Activated CD8-positive, alpha-beta memory T cell treated with anti-CD3 and anti-CD28 coated beads, Interleukin-2, amount 10 ng/mL, durations not matched to agents 7 days and 5 days (primary cell): ENCODE results near the gene CLSTN2. TPM values are rescaled to one million over a fixed set of nuclear protein-coding genes. Genes with fewer than 3 reads are reported as not detected.

Experiments used
- ATAC-seq: fragments of 150-1000 bp; cut with Tn5 transposase; one replicate; pipeline ENCODE4 v1.10.0; 2021; ENCODE audit warnings: moderate library complexity
- CTCF ChIA-PET: fragments of 350-600 bp; sonication (Branson Sonifier 250); formaldehyde crosslinking; loops from one replicate; lab custom pipeline; 2021; ENCODE audit warnings: antibody characterized with exemption; lab: Charles Lee
- DNase-seq: peaks from one replicate; pipeline ENCODE4 v3.0.0-alpha.2; 2020
- H3K27ac Mint-ChIP-seq: one replicate; pipeline ENCODE4 v1.8.0; 2021; ENCODE audit warnings: mild to moderate bottlenecking, mixed read lengths
- H3K27me3 Mint-ChIP-seq: one replicate; pipeline ENCODE4 v1.8.0; 2021; ENCODE audit warnings: mixed read lengths
- H3K36me3 Mint-ChIP-seq: one replicate; pipeline ENCODE4 v1.8.0; 2021; ENCODE audit warnings: mild to moderate bottlenecking, mixed read lengths
- H3K4me1 Mint-ChIP-seq: one replicate; pipeline ENCODE4 v1.8.0; 2021; ENCODE audit warnings: mixed read lengths
- H3K4me3 Mint-ChIP-seq: one replicate; pipeline ENCODE4 v1.8.0; 2021; ENCODE audit warnings: mild to moderate bottlenecking, moderate library complexity, mixed read lengths
- H3K9me3 Mint-ChIP-seq: one replicate; pipeline ENCODE4 v1.8.0; 2022; ENCODE audit warnings: low read depth, mixed read lengths
- total RNA-seq, 2 experiments: library from RNA; stranded (reverse); gene quantifications; one replicate each; pipeline ENCODE4 v1.2.3, GENCODE V29; 2021

Gene CLSTN2
- total RNA-seq, 2 experiments from 2014 or later, result 0.07 TPM; not detected in 1

- H3K36me3 Mint-ChIP-seq, result no peaks in the 10 kb centered on the region
- H3K27ac Mint-ChIP-seq, result no peak overlapping the region
- no peak overlapping the region for H3K4me3 Mint-ChIP-seq
- H3K9me3 Mint-ChIP-seq, result no peaks in the 10 kb centered on the region
- H3K4me1 Mint-ChIP-seq, result no peaks in the 10 kb centered on the region
- ATAC-seq, result no peak
- CTCF ChIA-PET, result no interaction called here
- no peak for DNase-seq
- peaks cover 2% of the 10 kb centered on the region for H3K27me3 Mint-ChIP-seq
Observed at GRCh38 chr3:140265302-140265701, 330.3 kb downstream of the CLSTN2 start.

GRCh38 chr3:140268103-140268502 lies 333.1 kb downstream of the CLSTN2 start:
- DNase-seq, result no peak
- no peaks in the 10 kb centered on the region for H3K9me3 Mint-ChIP-seq

GRCh38 chr3:140268610-140269009 lies 333.6 kb downstream of the CLSTN2 start:
- no peak for DNase-seq
- peaks cover 2% of the 10 kb centered on the region for H3K27me3 Mint-ChIP-seq
- CTCF ChIA-PET, result no interaction called here
- H3K4me1 Mint-ChIP-seq, result no peaks in the 10 kb centered on the region
- no peaks in the 10 kb centered on the region for H3K36me3 Mint-ChIP-seq
- no peak overlapping the region for H3K27ac Mint-ChIP-seq
- no peak for ATAC-seq
- no peak overlapping the region for H3K4me3 Mint-ChIP-seq
- H3K9me3 Mint-ChIP-seq, result no peaks in the 10 kb centered on the region

More at GRCh38 chr3:140268103-140268502, 333.1 kb downstream of the CLSTN2 start:
- CTCF ChIA-PET, result no interaction called here
- H3K4me1 Mint-ChIP-seq, result no peaks in the 10 kb centered on the region
- peaks cover 2% of the 10 kb centered on the region for H3K27me3 Mint-ChIP-seq
- ATAC-seq, result no peak
- no peaks in the 10 kb centered on the region for H3K36me3 Mint-ChIP-seq
- H3K4me3 Mint-ChIP-seq, result no peak overlapping the region
- H3K27ac Mint-ChIP-seq, result no peak overlapping the region

- Mint-ChIP-seq H3K4me3 (no peak overlapping the region), H3K9me3 (no peaks in the 10 kb centered on the region), H3K4me1 (no peaks in the 10 kb centered on the region), H3K27me3 (peaks cover 2% of the 10 kb centered on the region), H3K27ac (no peak overlapping the region), H3K36me3 (no peaks in the 10 kb centered on the region)
- DNase-seq (no peak), ATAC-seq (no peak)
- CTCF ChIA-PET, result no interaction called here
Observed at GRCh38 chr3:140270329-140270728, 335.3 kb downstream of the CLSTN2 start.

GRCh38 chr3:140273542-140274195 lies 338.7 kb downstream of the CLSTN2 start:
- no peaks in the 10 kb centered on the region for H3K4me1 Mint-ChIP-seq
- no peak overlapping the region for H3K27ac Mint-ChIP-seq
- ATAC-seq (no peak), DNase-seq (no peak)
- H3K9me3 Mint-ChIP-seq, result no peaks in the 10 kb centered on the region
- CTCF ChIA-PET, result no interaction called here
- H3K36me3 Mint-ChIP-seq, result no peaks in the 10 kb centered on the region
- H3K27me3 Mint-ChIP-seq, result no peaks in the 10 kb centered on the region
- H3K4me3 Mint-ChIP-seq, result no peak overlapping the region

GRCh38 chr3:140274429-140274828 lies 339.4 kb downstream of the CLSTN2 start:
- no peak for ATAC-seq
- H3K27ac Mint-ChIP-seq, result no peak overlapping the region
- CTCF ChIA-PET, result no interaction called here
- H3K4me3 Mint-ChIP-seq, result no peak overlapping the region
- H3K36me3 Mint-ChIP-seq, result no peaks in the 10 kb centered on the region
- no peaks in the 10 kb centered on the region for H3K4me1 Mint-ChIP-seq
- no peaks in the 10 kb centered on the region for H3K9me3 Mint-ChIP-seq
- no peaks in the 10 kb centered on the region for H3K27me3 Mint-ChIP-seq
- DNase-seq, result no peak

GRCh38 chr3:140276703-140277102 lies 341.7 kb downstream of the CLSTN2 start:
- DNase-seq (no peak), ATAC-seq (no peak)
- H3K27me3 Mint-ChIP-seq, result no peaks in the 10 kb centered on the region
- H3K9me3 Mint-ChIP-seq, result no peaks in the 10 kb centered on the region
- CTCF ChIA-PET, result no interaction called here
- H3K4me3 Mint-ChIP-seq, result no peak overlapping the region
- no peaks in the 10 kb centered on the region for H3K36me3 Mint-ChIP-seq
- no peaks in the 10 kb centered on the region for H3K4me1 Mint-ChIP-seq
- no peak overlapping the region for H3K27ac Mint-ChIP-seq

- CTCF ChIA-PET, result no interaction called here
- no peaks in the 10 kb centered on the region for H3K9me3 Mint-ChIP-seq
- no peaks in the 10 kb centered on the region for H3K4me1 Mint-ChIP-seq
- ATAC-seq, result no peak
- H3K27ac Mint-ChIP-seq, result no peak overlapping the region
- H3K36me3 Mint-ChIP-seq, result no peaks in the 10 kb centered on the region
- no peaks in the 10 kb centered on the region for H3K27me3 Mint-ChIP-seq
- no peak for DNase-seq
- H3K4me3 Mint-ChIP-seq, result no peak overlapping the region
Observed at GRCh38 chr3:140277886-140278285, 342.9 kb downstream of the CLSTN2 start.

- ATAC-seq (no peak), DNase-seq (no peak)
- CTCF ChIA-PET, result no interaction called here
- H3K27me3 Mint-ChIP-seq, result no peaks in the 10 kb centered on the region
- H3K27ac Mint-ChIP-seq, result no peak overlapping the region
- H3K4me3 Mint-ChIP-seq, result no peak overlapping the region
- H3K36me3 Mint-ChIP-seq, result no peaks in the 10 kb centered on the region
- H3K4me1 Mint-ChIP-seq, result no peaks in the 10 kb centered on the region
- H3K9me3 Mint-ChIP-seq, result no peaks in the 10 kb centered on the region
Observed at GRCh38 chr3:140284372-140284771, 349.4 kb downstream of the CLSTN2 start.

- no peak overlapping the region for H3K27ac Mint-ChIP-seq
- no peak overlapping the region for H3K4me3 Mint-ChIP-seq
- H3K9me3 Mint-ChIP-seq, result no peaks in the 10 kb centered on the region
- no peaks in the 10 kb centered on the region for H3K4me1 Mint-ChIP-seq
- H3K27me3 Mint-ChIP-seq, result no peaks in the 10 kb centered on the region
- no peaks in the 10 kb centered on the region for H3K36me3 Mint-ChIP-seq
- no peak for ATAC-seq
- CTCF ChIA-PET, result no interaction called here
- no peak for DNase-seq
Observed at GRCh38 chr3:140285380-140285779, 350.4 kb downstream of the CLSTN2 start.

GRCh38 chr3:140288595-140288994 lies 353.6 kb downstream of the CLSTN2 start:
- DNase-seq (no peak), ATAC-seq (no peak)
- Mint-ChIP-seq H3K4me3 (no peak overlapping the region), H3K36me3 (no peaks in the 10 kb centered on the region), H3K27ac (no peak overlapping the region), H3K9me3 (no peaks in the 10 kb centered on the region), H3K4me1 (no peaks in the 10 kb centered on the region), H3K27me3 (no peaks in the 10 kb centered on the region)
- CTCF ChIA-PET, result no interaction called here

- DNase-seq (no peak), ATAC-seq (no peak)
- H3K4me1 Mint-ChIP-seq, result no peaks in the 10 kb centered on the region
- H3K27ac Mint-ChIP-seq, result no peak overlapping the region
- CTCF ChIA-PET, result no interaction called here
- no peaks in the 10 kb centered on the region for H3K27me3 Mint-ChIP-seq
- H3K9me3 Mint-ChIP-seq, result no peaks in the 10 kb centered on the region
- no peaks in the 10 kb centered on the region for H3K36me3 Mint-ChIP-seq
- no peak overlapping the region for H3K4me3 Mint-ChIP-seq
Observed at GRCh38 chr3:140290105-140290504, 355.1 kb downstream of the CLSTN2 start.

GRCh38 chr3:140292170-140292569 lies 357.2 kb downstream of the CLSTN2 start:
- no peak overlapping the region for H3K4me3 Mint-ChIP-seq
- H3K4me1 Mint-ChIP-seq, result no peaks in the 10 kb centered on the region
- no peaks in the 10 kb centered on the region for H3K9me3 Mint-ChIP-seq
- DNase-seq, result no peak
- no peak for ATAC-seq
- H3K27me3 Mint-ChIP-seq, result no peaks in the 10 kb centered on the region
- no peak overlapping the region for H3K27ac Mint-ChIP-seq
- no peaks in the 10 kb centered on the region for H3K36me3 Mint-ChIP-seq
- CTCF ChIA-PET, result no interaction called here

- no peak for DNase-seq
- CTCF ChIA-PET, result no interaction called here
Observed at GRCh38 chr3:140292684-140293083, 357.7 kb downstream of the CLSTN2 start.

GRCh38 chr3:140294058-140294457 lies 359.1 kb downstream of the CLSTN2 start:
- no peaks in the 10 kb centered on the region for H3K9me3 Mint-ChIP-seq
- no peak for DNase-seq
- no peaks in the 10 kb centered on the region for H3K36me3 Mint-ChIP-seq
- no peaks in the 10 kb centered on the region for H3K27me3 Mint-ChIP-seq
- H3K27ac Mint-ChIP-seq, result no peak overlapping the region
- no peak overlapping the region for H3K4me3 Mint-ChIP-seq
- ATAC-seq, result no peak
- no peaks in the 10 kb centered on the region for H3K4me1 Mint-ChIP-seq
- CTCF ChIA-PET, result no interaction called here

More at GRCh38 chr3:140292684-140293083, 357.7 kb downstream of the CLSTN2 start:
- H3K36me3 Mint-ChIP-seq, result no peaks in the 10 kb centered on the region
- no peak for ATAC-seq
- no peaks in the 10 kb centered on the region for H3K9me3 Mint-ChIP-seq
- H3K27ac Mint-ChIP-seq, result no peak overlapping the region
- no peaks in the 10 kb centered on the region for H3K27me3 Mint-ChIP-seq
- H3K4me3 Mint-ChIP-seq, result no peak overlapping the region
- no peaks in the 10 kb centered on the region for H3K4me1 Mint-ChIP-seq
